GM12892 (cell line): Measurements from ENCODE around the gene AGL.
"Not testable (repeated sequence)": the region's sequence is repeated elsewhere in the genome, so short reads cannot be mapped to it uniquely, and the experiment has no call there.

Source experiments
- POLR2A ChIP-seq: IDR thresholded peaks from 2 replicates; pipeline ENCODE4 v1.6.1; 2011; ENCODE audit warnings: low read depth, low read length, control low read depth
- POLR2AphosphoS5 ChIP-seq: IDR thresholded peaks from 2 replicates; pipeline ENCODE4 v1.6.1; 2011; ENCODE audit warnings: low read depth, low read length, control low read depth
- TAF1 ChIP-seq: IDR thresholded peaks from 2 replicates; pipeline ENCODE4 v1.6.1; 2011; ENCODE audit warnings: low read depth, mild to moderate bottlenecking, control low read depth, low read length, borderline replicate concordance

GRCh38 chr1:99840353-99840752 lies 9.8 kb upstream of the AGL start:
- not testable (repeated sequence) for TF ChIP-seq POLR2A, POLR2AphosphoS5, TAF1
